ENCODE measurements around the gene MAD1L1. TPM values are rescaled to one million over a fixed set of nuclear protein-coding genes. Genes with fewer than 3 reads are reported as not detected.

The MAD1L1 gene
- total and polyA plus RNA-seq, 2 of the 8 experiments (the other 6 are each of a cell fraction or from before 2014, with no cell fraction given), result 40.4 to 44.6 TPM

DNA sequence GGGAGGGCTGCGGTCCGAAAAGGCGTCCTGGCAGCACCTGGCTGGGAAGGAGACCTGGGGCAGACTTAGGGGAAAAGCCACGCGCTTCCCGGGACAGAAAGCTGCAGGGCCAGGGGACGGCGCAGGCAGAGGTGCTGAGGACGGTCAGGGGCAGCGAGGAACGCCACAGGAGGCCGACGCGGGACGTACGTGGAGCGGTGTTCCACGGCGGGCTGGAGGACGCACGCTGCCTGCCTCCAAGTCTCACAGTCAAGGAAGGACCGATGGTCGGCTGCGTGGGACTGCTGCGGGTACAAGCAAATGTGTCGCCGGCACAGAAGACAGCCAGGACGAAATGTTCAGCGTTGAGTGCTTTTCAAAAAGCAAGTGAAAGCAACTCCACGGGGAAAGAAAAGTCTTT lies 317.4 kb downstream of the MAD1L1 start (continued):
- TF ChIP-seq SP1 (IDR thresholded peaks at IDR 0.05; ENCODE audit: low read depth, low read length) (no peak), MAFK (IDR thresholded peaks at IDR 0.05; ENCODE audit: low read depth, low read length) (no peak), SIN3A (conservative IDR thresholded peaks at IDR 0.05 in 1 of 2, IDR thresholded peaks at IDR 0.05 in 1 of 2; ENCODE audit: low read depth in 1 of 2, low read length in 2 of 2) (no peak), BCL11A (IDR thresholded peaks at IDR 0.05; ENCODE audit: low read depth in 2 of 2, low read length in 2 of 2) (no peak), RBBP5 (IDR thresholded peaks at IDR 0.05; ENCODE audit: borderline replicate concordance, low read depth, low read length) (no peak), SRF (IDR thresholded peaks at IDR 0.05; ENCODE audit: low read depth, low read length) (no peak), TAF7 (optimal IDR thresholded peaks at IDR 0.05; ENCODE audit: borderline replicate concordance, low read depth, low read length) (no peak)
- TF ChIP-seq, protein P1, sequence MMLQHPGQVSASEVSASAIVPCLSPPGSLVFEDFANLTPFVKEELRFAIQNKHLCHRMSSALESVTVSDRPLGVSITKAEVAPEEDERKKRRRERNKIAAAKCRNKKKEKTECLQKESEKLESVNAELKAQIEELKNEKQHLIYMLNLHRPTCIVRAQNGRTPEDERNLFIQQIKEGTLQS (IDR thresholded peaks at IDR 0.05; ENCODE audit: insufficient read depth, low read depth, low read length), result no peak
